Panc1 (cell line): Measurements from ENCODE around the gene TAPBPL. TPM values are rescaled to one million over a fixed set of nuclear protein-coding genes. Genes with fewer than 3 reads are reported as not detected.
"Not testable (repeated sequence)": the region's sequence is repeated elsewhere in the genome, so short reads cannot be mapped to it uniquely, and the experiment has no call there.

Experiments used
- ATAC-seq: fragments of 200-7000 bp; cut with Tn5 transposase; 2 replicates; pipeline ENCODE4 v1.9.1; 2020; ENCODE audit warnings: mild to moderate bottlenecking, moderate library complexity
- BruUV-seq: library from RNA; stranded (reverse); fragments of 400-500 nt; replicated peaks from 2 replicates; lab custom pipeline; 2021; lab: Mats Ljungman, UMichigan
- CTCF ChIA-PET: fragments of 300-600 bp; sonication (Branson Sonifier 250); formaldehyde crosslinking; loops from one replicate; lab custom pipeline; 2022; ENCODE audit warnings: antibody characterized with exemption; lab: Charles Lee
- POLR2A ChIA-PET: fragments of 300-600 bp; sonication (Branson Sonifier 250); formaldehyde crosslinking; loops from one replicate; lab custom pipeline; 2022; ENCODE audit warnings: antibody characterized with exemption; lab: Charles Lee
- DNase-seq: peaks from one replicate; pipeline ENCODE4 v3.0.0-alpha.2; 2010; ENCODE audit warnings: low read depth, low spot score
- H3K27ac ChIP-seq: 2 replicates; pipeline ENCODE4 v1.5.1; 2011; ENCODE audit warnings: mild to moderate bottlenecking, low read length, inconsistent platforms
- H3K27me3 ChIP-seq: fragments of 200-500 bp; sonication (Bioruptor generic); 2 replicates; pipeline ENCODE4 v1.6.0; 2014; ENCODE audit warnings: low read length, inconsistent platforms; ENCODE audit not compliant: control insufficient read depth, insufficient read depth
- H3K36me3 ChIP-seq: fragments of 200-500 bp; sonication (Bioruptor generic); 2 replicates; pipeline ENCODE4 v1.5.1; 2014; ENCODE audit warnings: inconsistent platforms, mild to moderate bottlenecking, low read length, moderate library complexity; ENCODE audit not compliant: control insufficient read depth, insufficient read depth
- H3K4me1 ChIP-seq: 2 replicates; pipeline ENCODE4 v1.5.1; 2011; ENCODE audit warnings: inconsistent platforms, mild to moderate bottlenecking, low read length, moderate library complexity; ENCODE audit not compliant: control insufficient read depth, insufficient read depth
- H3K4me3 ChIP-seq, 2 experiments: 2 replicates each; pipeline ENCODE4 v1.5.1; 2011 to 2012; ENCODE audit warnings: low read depth in 2 of 2, low read length in 2 of 2, mild to moderate bottlenecking in 2 of 2, inconsistent platforms in 1 of 2, moderate library complexity in 1 of 2
- H3K9me3 ChIP-seq: fragments of 200-500 bp; sonication (Bioruptor generic); 2 replicates; pipeline ENCODE4 v1.5.1; 2014; ENCODE audit warnings: low read depth, mild to moderate bottlenecking, inconsistent platforms, low read length, moderate library complexity; ENCODE audit not compliant: control insufficient read depth, insufficient read depth
- CTCF ChIP-seq: fragments of 450-650 bp; IDR thresholded peaks from 2 replicates; pipeline ENCODE4 v1.5.1; 2017; ENCODE audit warnings: mild to moderate bottlenecking
- POLR2AphosphoS5 ChIP-seq: IDR thresholded peaks from 2 replicates; pipeline ENCODE4 v1.6.1; 2012; ENCODE audit warnings: mild to moderate bottlenecking, low read depth, low read length, moderate library complexity
- REST ChIP-seq, 2 experiments: IDR thresholded peaks; 2 replicates each; pipeline ENCODE4 v1.6.1; 2011 to 2012; ENCODE audit warnings: low read depth in 2 of 2, control low read depth in 1 of 2, low read length in 1 of 2, mild to moderate bottlenecking in 1 of 2, moderate library complexity in 1 of 2; ENCODE audit not compliant: insufficient read depth in 1 of 2
- SIN3A ChIP-seq: IDR thresholded peaks from 2 replicates; pipeline ENCODE4 v1.6.1; 2012; ENCODE audit warnings: low read depth, mild to moderate bottlenecking, low read length, moderate library complexity, borderline replicate concordance; ENCODE audit not compliant: insufficient read depth
- TCF7L2 ChIP-seq: IDR thresholded peaks from 2 replicates; pipeline ENCODE4 v1.6.1; 2011; ENCODE audit warnings: mild to moderate bottlenecking, low read depth, low read length, inconsistent platforms
- in situ Hi-C: cut with HindIII; loops from 2 replicates; pipeline ENCODE4 v1.10.0; 2016; ENCODE audit warnings: low sequenced_read_pairs, low pct_unique_long_range_greater_than_20kb
- intact Hi-C: fragments of 100-400 bp; cut with micrococcal nuclease; formaldehyde crosslinking; loops from one replicate; pipeline ENCODE4 v1.10.0; 2022; ENCODE audit not compliant: unreplicated experiment
- total RNA-seq: library from RNA; stranded (reverse); gene quantifications from one replicate; pipeline ENCODE4 v1.2.1, GENCODE V29; 2021; ENCODE audit not compliant: unreplicated experiment

Gene TAPBPL
- total RNA-seq, 1 experiment from 2014 or later, result 7.8 TPM

- BruUV-seq, H3K27me3 ChIP-seq, POLR2A ChIA-PET, H3K36me3 ChIP-seq, in situ Hi-C loops, H3K4me3 ChIP-seq, DNase-seq, H3K27ac ChIP-seq, H3K9me3 ChIP-seq, ATAC-seq, CTCF ChIA-PET: not testable (repeated sequence)
- peaks cover 14% of the 10 kb centered on the region for H3K4me1 ChIP-seq
- intact Hi-C loops, result loop anchor here (5.0 kb wide), 1 partner anchor 140 kb away; no protein-coding TSS in a partner anchor
These were observed 15.9 kb downstream of the TAPBPL start for GRCh38 chr12:6467571-6468282.

GRCh38 chr12:6468283-6468575 lies 16.4 kb downstream of the TAPBPL start:
- DNase-seq (no peak), ATAC-seq (no peak)
- no peak for TF ChIP-seq REST (IDR thresholded peaks at IDR 0.05; ENCODE audit: insufficient read depth in 1 of 2, low read depth in 2 of 2, low read length in 1 of 2)
- TF ChIP-seq SIN3A, result no peak
- no peak for TF ChIP-seq TCF7L2
- TF ChIP-seq CTCF, result no peak
- TF ChIP-seq POLR2AphosphoS5, result no peak
- ChIA-PET CTCF (no interaction called here), POLR2A (no interaction called here)
- intact Hi-C loops (loop anchor here (5.0 kb wide), 1 partner anchor 141 kb away; no protein-coding TSS in a partner anchor), in situ Hi-C loops (no loop called here)
- Histone ChIP-seq H3K36me3 (no peaks in the 10 kb centered on the region; the same call in none of the 2 replicates), H3K27ac (no peak overlapping the region), H3K27me3 (no peaks in the 10 kb centered on the region), H3K4me3 (no peak overlapping the region), H3K4me1 (peaks cover 14% of the 10 kb centered on the region), H3K9me3 (no peaks in the 10 kb centered on the region)
- no TSS peak for BruUV-seq

GRCh38 chr12:6469092-6469491 lies 17.2 kb downstream of the TAPBPL start:
- no peaks in the 10 kb centered on the region for H3K27me3 ChIP-seq
- in situ Hi-C loops, result no loop called here
- H3K9me3 ChIP-seq, result no peaks in the 10 kb centered on the region
- DNase-seq (no peak), ATAC-seq (no peak)
- ChIA-PET CTCF (interaction anchor here (0.6 kb wide), 1 partner anchor 26 kb away, joined by 6 read pairs; no protein-coding TSS in a partner anchor), POLR2A (no interaction called here)
- TF ChIP-seq TCF7L2 (no peak), POLR2AphosphoS5 (no peak), SIN3A (no peak), REST (IDR thresholded peaks at IDR 0.05; ENCODE audit: insufficient read depth in 1 of 2, low read depth in 2 of 2, low read length in 1 of 2) (no peak), CTCF (no peak)
- no TSS peak for BruUV-seq
- H3K4me3 ChIP-seq, result peak overlapping the region; percentile 70 to 78; a peak in 3 of 4 replicates
- intact Hi-C loops, result loop anchor here (5.0 kb wide), 1 partner anchor 142 kb away; no protein-coding TSS in a partner anchor
- H3K27ac ChIP-seq, result no peak overlapping the region; the same call in 1 of the 2 replicates
- H3K4me1 ChIP-seq, result peaks cover 14% of the 10 kb centered on the region
- H3K36me3 ChIP-seq, result no peaks in the 10 kb centered on the region; the same call in none of the 2 replicates
